ENCODE data around the gene OTUD7B.

OTUD7B gene

GRCh38 chr1:150049926-150050325, 39.4 kb upstream of the OTUD7B start:
- no peaks in the 10 kb centered on the region for H3K4me1 Mint-ChIP-seq
- no peak overlapping the region for H3K4me3 Mint-ChIP-seq
- no peak overlapping the region for H3K27ac Mint-ChIP-seq
- peaks cover 5% of the 10 kb centered on the region for H3K27me3 Mint-ChIP-seq (ENCODE audit: low read depth, poor library complexity)
- no peaks in the 10 kb centered on the region for H3K9me3 Mint-ChIP-seq
- TF ChIP-seq CTCF (IDR thresholded peaks at IDR 0.05) = no peak
- no peak for DNase-seq
- peaks cover 10% of the 10 kb centered on the region for H3K36me3 Mint-ChIP-seq (ENCODE audit: low read depth)

- DNase-seq = no peak
- Mint-ChIP-seq H3K4me1 (peaks cover 4% of the 10 kb centered on the region), H3K4me3 (no peak overlapping the region), H3K27ac (no peak overlapping the region), H3K9me3 (no peaks in the 10 kb centered on the region), H3K36me3 (ENCODE audit: low read depth) (no peaks in the 10 kb centered on the region), H3K27me3 (ENCODE audit: low read depth, poor library complexity) (no peaks in the 10 kb centered on the region)
- no peak for TF ChIP-seq CTCF (IDR thresholded peaks at IDR 0.05)
Measured at GRCh38 chr1:150034336-150034735, 23.8 kb upstream of the OTUD7B start.

GRCh38 chr1:150028322-150028721, 17.8 kb upstream of the OTUD7B start:
- Mint-ChIP-seq H3K36me3 (ENCODE audit: low read depth) (no peaks in the 10 kb centered on the region), H3K27me3 (ENCODE audit: low read depth, poor library complexity) (peaks cover 4% of the 10 kb centered on the region), H3K4me1 (peaks cover 4% of the 10 kb centered on the region), H3K27ac (no peak overlapping the region), H3K9me3 (no peaks in the 10 kb centered on the region), H3K4me3 (no peak overlapping the region)
- TF ChIP-seq CTCF (IDR thresholded peaks at IDR 0.05) = no peak
- DNase-seq = no peak

GRCh38 chr1:150024156-150024555, 13.6 kb upstream of the OTUD7B start:
- Mint-ChIP-seq H3K4me1 (no peaks in the 10 kb centered on the region), H3K27me3 (ENCODE audit: low read depth, poor library complexity) (peaks cover 4% of the 10 kb centered on the region), H3K27ac (no peak overlapping the region), H3K4me3 (no peak overlapping the region), H3K36me3 (ENCODE audit: low read depth) (no peaks in the 10 kb centered on the region), H3K9me3 (no peaks in the 10 kb centered on the region)
- no peak for DNase-seq
- no peak for TF ChIP-seq CTCF (IDR thresholded peaks at IDR 0.05)

- Mint-ChIP-seq H3K4me1 (no peaks in the 10 kb centered on the region), H3K27ac (no peak overlapping the region), H3K9me3 (no peaks in the 10 kb centered on the region), H3K4me3 (no peak overlapping the region), H3K27me3 (ENCODE audit: low read depth, poor library complexity) (peaks cover 3% of the 10 kb centered on the region), H3K36me3 (ENCODE audit: low read depth) (no peaks in the 10 kb centered on the region)
- DNase-seq = no peak
- no peak for TF ChIP-seq CTCF (IDR thresholded peaks at IDR 0.05)
Measured at GRCh38 chr1:150022357-150022756, 11.8 kb upstream of the OTUD7B start.

- TF ChIP-seq CTCF (IDR thresholded peaks at IDR 0.05) = no peak
- H3K4me1 Mint-ChIP-seq = no peaks in the 10 kb centered on the region
- no peak for DNase-seq
- peaks cover 3% of the 10 kb centered on the region for H3K27me3 Mint-ChIP-seq (ENCODE audit: low read depth, poor library complexity)
- H3K36me3 Mint-ChIP-seq (ENCODE audit: low read depth) = no peaks in the 10 kb centered on the region
- no peak overlapping the region for H3K27ac Mint-ChIP-seq
- no peaks in the 10 kb centered on the region for H3K9me3 Mint-ChIP-seq
- H3K4me3 Mint-ChIP-seq = no peak overlapping the region
Measured at GRCh38 chr1:150021191-150021694, 10.7 kb upstream of the OTUD7B start.
